GM19239 (cell line): ENCODE results near the gene C1orf198.

Experiments used
- DNase-seq: peaks from one replicate; pipeline ENCODE4 v3.0.0; 2011; ENCODE audit warnings: low spot score; ENCODE audit not compliant: insufficient read length
- FAIRE-seq: peaks from 2 replicates; lab custom pipeline; 2011; peaks lifted over from hg19 to GRCh38; lab: Jason Lieb, UNC

The C1orf198 gene

DNA sequence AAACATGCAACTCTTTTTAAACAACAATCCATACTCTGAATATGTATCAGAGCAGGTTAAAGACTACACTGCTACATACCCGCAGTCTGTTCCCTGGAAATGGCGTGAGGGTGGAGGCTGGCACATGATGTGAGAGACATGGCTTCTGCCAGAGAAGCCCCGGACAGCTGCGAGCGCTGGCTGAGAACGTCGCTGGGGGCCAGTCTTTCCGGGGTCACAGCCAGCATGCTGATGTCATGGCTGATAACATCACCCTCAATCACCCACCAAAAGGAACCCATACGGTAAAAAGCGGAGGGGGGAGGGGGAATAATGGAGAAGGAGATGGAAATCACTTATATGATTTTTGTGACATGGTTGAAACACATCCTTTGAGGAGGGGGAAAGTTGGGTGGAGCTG, 29.1 kb downstream of the C1orf198 start:
- FAIRE-seq, result no peak

GRCh38 chr1:230836793-230837192, 31.5 kb downstream of the C1orf198 start:
- FAIRE-seq (no peak), DNase-seq (no peak)

More for the DNA sequence above, 29.1 kb downstream of the C1orf198 start:
- no peak for DNase-seq

DNA sequence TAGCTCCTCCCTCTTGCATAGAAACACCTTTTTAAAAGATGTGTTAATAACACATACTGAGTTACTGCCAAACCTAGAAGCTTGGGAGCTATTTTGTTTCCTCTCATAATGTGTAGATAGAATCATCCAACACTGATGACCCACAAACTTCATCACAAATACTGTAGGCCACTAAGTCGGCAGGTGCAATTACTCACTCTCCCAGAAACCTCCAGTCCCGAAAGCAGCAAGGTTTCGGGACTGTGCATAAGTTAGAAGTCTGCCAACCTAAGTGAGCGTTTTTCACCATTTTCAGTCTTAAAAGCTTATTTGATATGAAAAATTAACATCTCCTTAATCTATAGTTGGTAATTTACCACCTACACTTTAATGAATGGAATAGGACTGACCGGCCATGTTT, 32.0 kb downstream of the C1orf198 start:
- no peak for DNase-seq
- FAIRE-seq, result no peak

GRCh38 chr1:230834292-230834691, 34.0 kb downstream of the C1orf198 start:
- FAIRE-seq (no peak), DNase-seq (no peak)

DNA sequence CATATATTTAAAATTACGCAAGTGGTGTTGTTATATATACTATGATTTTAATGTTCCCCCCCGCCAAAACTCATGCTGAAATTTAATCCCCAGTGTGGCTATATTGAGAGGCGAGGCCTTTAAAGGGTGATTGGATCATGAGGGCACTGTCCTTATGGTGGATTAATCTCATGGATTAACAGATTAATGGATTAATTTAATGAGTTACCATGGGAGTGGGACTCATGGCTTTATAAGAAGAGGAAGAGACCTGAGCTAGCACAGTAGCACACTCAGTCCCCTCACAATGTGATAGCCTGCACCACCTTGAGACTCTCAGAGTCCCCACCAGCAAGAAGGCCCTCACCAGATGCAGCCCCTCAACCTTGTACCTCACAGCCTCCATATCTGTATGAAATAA, 34.8 kb downstream of the C1orf198 start:
- FAIRE-seq (no peak), DNase-seq (no peak)

- no peak for FAIRE-seq
- DNase-seq, result no peak
Observed at GRCh38 chr1:230832476-230832875, 35.8 kb downstream of the C1orf198 start.

GRCh38 chr1:230831771-230832170, 36.5 kb downstream of the C1orf198 start:
- FAIRE-seq (no peak), DNase-seq (no peak)

GRCh38 chr1:230828421-230828820, 39.9 kb downstream of the C1orf198 start:
- FAIRE-seq, result no peak
- no peak for DNase-seq

DNA sequence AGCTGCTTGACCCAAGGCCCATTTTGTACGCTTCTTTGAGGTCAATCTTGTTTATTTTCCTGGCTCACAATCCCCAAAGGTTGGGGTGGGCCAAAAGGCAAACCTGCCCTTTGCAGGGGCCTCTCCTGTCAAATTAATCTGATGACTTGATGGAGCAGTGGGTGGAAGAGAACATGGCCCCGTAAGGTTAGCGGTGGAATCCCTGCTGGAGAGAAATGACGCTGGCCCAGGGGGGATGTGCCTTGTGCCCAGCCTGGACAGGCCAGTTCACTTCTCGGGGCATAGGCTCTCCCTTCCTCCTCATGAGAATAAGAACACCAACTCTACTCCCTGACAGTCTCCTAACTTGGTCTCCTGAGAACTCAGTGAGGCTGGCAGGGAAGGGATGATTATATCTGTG, 40.5 kb downstream of the C1orf198 start:
- no peak for DNase-seq
- no peak for FAIRE-seq

DNA sequence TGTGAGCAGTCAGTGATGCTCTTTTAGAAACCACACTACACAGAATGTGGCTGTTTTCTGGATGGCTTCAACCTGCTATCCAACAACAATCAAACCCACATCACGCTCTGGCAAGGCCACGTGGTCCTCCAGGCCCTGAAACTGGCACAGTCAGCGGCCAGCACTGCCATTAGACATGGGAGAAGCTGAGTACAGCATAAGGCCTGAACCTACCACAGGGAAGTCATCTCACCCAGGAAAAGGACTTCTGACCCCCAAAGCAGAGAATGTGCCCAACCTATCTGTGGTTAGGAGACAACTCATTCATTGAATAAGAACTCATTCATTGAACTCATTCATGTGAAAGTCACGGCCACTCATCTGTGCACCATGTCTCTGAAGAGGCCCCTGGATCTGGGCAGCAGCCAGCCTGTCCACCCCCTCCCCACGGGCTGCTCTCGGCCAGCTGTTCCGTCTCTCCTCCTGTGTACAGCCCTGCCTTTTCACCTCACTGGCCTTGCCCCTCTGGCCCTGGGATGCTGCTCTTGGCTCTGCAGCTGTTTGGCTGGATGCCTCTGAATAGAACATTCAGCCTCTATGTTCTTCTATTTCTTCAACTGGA, 41.1 kb downstream of the C1orf198 start:
- FAIRE-seq, result no peak
- no peak for DNase-seq

DNA sequence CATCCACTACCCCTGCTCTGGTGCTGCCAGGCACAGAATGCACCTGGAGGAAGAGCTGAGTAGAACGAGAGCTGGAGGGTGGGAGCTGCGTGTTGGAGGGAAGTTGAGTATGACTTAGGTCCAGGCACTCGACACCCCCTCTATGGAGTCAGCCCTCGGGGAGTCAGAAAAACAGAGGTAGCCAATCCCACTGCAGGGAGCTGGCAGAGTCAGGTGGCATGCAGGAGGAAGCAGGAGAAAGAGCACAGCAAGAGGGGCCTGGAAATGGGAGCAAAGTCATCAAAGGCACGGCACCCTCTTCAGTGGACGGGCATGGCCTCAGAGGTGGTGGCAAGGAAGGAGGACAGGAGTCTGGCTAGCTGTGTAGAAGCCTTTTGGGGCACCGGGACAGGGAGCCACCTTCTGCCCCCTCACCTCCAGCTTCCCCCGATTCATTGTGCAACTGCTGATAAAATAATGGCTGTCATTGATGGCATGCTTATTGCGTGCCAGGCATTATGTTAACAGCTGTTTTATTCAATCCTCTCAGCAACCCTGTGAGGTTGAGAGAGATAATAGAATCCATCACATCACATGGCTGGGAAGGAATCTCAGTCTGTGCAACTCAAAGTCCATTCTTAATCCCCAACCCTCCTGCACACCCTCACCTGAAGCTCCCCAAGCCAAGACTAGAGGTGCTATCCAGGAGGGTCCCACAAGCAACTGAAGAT, 42.0 kb downstream of the C1orf198 start:
- DNase-seq (no peak), FAIRE-seq (no peak)

GRCh38 chr1:230825761-230826160, 42.6 kb downstream of the C1orf198 start:
- no peak for DNase-seq

DNA sequence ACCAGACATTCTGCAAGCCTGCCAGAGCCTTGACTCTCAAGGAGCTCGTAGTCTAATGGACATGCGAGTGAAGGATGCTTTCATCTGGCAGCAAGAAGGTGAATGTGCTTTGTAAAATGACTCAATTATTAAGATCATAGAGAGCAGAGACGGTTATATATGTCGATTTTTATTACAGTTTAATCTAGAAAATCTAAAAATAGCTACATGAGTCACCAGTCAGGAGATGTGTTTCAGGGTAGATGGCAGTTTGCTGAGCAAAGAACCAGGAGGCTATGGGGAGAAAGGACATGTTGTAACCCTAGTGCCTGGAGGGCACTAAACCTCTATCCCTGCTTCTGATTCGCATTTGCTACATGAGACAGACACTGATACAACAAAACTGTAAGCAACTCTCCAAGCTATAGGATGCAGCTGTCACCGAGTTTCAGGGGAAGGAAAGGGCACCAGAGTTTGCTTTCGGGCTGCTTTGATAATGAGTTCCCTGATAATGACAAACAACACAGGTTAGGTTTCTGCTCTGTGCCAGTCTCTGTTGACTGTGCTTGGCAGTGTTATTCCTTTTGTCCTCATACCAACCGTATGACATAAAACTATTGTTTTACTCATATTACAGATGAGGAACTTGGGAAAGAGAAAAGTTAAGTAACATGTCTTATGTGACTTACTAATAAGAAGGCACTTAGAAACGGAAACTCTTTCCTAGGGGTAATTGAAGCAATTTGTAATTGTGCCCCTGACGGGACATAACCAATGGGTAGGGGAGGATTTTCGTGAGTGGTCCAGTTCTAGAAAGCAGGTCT, 43.2 kb downstream of the C1orf198 start:
- DNase-seq, result no peak
- FAIRE-seq, result no peak

More at GRCh38 chr1:230825761-230826160, 42.6 kb downstream of the C1orf198 start:
- FAIRE-seq, result no peak

- FAIRE-seq, result no peak
Observed at GRCh38 chr1:230824551-230824918, 43.8 kb downstream of the C1orf198 start.

DNA sequence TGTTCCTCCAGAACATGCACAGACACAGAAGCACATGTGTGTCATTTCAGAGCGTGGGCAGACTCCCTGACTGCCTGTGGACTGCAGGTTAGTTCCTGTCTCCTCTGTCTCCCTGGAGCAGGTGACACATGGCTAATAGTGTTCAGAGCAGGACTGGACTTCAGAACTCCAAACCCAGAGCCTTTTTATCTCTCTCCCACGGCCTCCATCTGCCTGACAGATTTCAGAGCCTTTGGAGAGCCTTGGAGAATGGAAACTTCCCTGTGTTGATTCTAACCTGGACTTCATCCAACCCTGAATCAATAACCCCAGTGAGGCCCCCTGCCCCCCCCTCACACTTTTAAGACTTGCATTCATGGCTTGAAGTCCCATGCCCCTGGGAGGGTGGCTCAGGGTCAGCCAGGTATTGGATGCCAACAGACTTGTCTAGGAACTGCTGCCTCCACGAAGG, 44.4 kb downstream of the C1orf198 start:
- FAIRE-seq, result no peak
- DNase-seq, result no peak

More at GRCh38 chr1:230824551-230824918, 43.8 kb downstream of the C1orf198 start:
- DNase-seq, result no peak

DNA sequence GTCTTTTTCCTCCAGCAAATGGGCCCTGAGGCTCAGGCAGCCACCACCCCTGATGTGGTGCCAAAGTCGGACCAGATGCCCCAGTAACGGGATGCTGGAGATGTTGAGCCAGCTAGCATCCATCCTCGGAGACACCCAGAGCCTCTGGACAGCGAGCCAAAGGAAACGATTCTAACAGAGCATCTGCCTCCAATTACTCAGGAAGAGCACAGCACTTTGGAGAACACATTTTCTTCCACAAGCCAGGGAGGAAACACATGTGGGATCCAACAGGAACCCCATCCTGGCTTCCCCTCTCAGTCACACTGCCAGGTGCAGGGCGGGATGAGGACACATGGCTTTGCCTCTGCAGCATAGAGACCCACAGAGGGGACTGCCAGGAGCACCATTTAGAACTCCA, 44.9 kb downstream of the C1orf198 start:
- FAIRE-seq (no peak), DNase-seq (no peak)

GRCh38 chr1:230822092-230822581, 46.2 kb downstream of the C1orf198 start:
- DNase-seq (no peak), FAIRE-seq (no peak)

DNA sequence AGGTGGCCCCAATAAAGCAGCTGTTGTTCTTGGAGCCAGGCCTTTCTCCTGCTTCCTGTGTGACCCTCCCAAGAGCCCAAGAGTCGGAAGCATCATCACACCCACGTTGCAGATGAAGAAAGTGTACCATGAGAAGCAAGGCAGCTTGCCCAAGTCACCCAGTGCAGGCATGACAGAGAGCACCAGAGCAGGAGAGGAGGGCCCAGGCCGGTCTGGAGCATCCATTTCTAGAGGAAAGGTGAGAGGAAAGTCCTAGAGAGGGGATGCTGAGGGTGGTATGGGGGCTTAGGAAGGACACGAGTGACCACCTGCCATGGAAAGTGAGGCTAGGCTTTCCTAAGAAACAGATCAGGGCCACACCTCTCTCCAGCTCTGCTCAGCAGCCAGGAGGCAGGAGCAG, 47.0 kb downstream of the C1orf198 start:
- DNase-seq (no peak), FAIRE-seq (no peak)

DNA sequence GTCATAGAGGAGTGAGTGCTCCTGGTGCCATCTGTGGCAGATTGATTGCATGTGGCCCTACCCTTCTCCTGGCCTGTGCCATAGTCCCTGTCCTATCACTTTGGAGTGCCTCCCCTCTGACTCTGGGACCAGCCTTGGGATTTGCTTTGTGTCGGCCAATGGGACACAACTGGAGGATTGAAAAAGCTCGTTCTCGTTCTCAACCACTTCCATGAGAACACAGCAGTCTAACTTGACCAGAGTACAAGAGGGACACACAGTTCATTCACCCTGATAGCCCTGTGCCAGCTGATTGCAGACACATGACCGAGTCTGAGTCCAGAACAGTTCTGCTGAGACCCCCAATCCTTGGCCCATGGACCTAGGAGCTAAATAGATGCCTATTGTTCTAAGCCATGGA, 47.8 kb downstream of the C1orf198 start:
- no peak for DNase-seq
- FAIRE-seq, result no peak

GRCh38 chr1:230819976-230820375, 48.3 kb downstream of the C1orf198 start:
- DNase-seq, result no peak

DNA sequence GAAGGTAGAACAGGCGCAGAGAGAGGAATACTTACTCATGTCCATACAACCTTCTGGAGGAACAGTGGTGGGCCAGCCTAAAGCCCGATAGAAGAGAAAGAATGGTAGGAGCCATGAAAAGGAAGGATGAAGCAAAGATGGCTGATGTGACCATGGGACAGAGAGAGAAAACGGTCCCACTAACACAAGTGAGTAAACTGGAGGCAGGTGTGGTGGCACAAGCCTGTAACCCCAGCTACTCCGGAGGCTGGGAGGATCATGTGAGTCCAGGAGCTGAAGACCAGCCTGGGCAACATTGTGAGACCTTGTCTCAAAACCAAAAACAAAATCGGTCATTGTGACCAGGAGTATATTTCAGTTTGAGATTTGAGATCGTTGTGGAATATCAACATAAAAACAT, 49.4 kb downstream of the C1orf198 start:
- no peak for FAIRE-seq

More at GRCh38 chr1:230819976-230820375, 48.3 kb downstream of the C1orf198 start:
- no peak for FAIRE-seq

More for the DNA sequence above, 49.4 kb downstream of the C1orf198 start:
- no peak for DNase-seq
